Testis (tissue), 2 donors: Measurements from ENCODE around the gene SMIM13.

Experiments
- CTCF ChIP-seq, 3 experiments: fragments of 450-650 bp in 2 of 3; fragments of 200-600 bp in 1 of 3; sonication (generic) in 1 of 3; IDR thresholded peaks; one replicate each; pipeline ENCODE4 v1.5.1; 2016 to 2019; ENCODE audit warnings: antibody characterized with exemption in 3 of 3, mild to moderate bottlenecking in 2 of 3, moderate library complexity in 1 of 3
- POLR2A ChIP-seq: fragments of 450-650 bp; IDR thresholded peaks from one replicate; pipeline ENCODE4 v1.6.1; 2017; ENCODE audit warnings: antibody characterized with exemption, mild to moderate bottlenecking, moderate library complexity

- TF ChIP-seq CTCF (IDR thresholded peaks at IDR 0.05) = no peak
- TF ChIP-seq POLR2A = no peak
Measured at GRCh38 chr6:11166948-11167347, 73.3 kb downstream of the SMIM13 start.
